H1 (cell line): Measurements from ENCODE around the gene RUFY3. TPM values are rescaled to one million over a fixed set of nuclear protein-coding genes. Genes with fewer than 3 reads are reported as not detected.

Source experiments
- CTCF ChIA-PET: fragments of 300-600 bp; sonication (Branson Sonifier 250); formaldehyde crosslinking; loops from one replicate; lab custom pipeline; 2021; ENCODE audit not compliant: partially characterized antibody; lab: Charles Lee
- POLR2A ChIA-PET: fragments of 300-600 bp; sonication (Branson Sonifier 250); formaldehyde crosslinking; loops from one replicate; lab custom pipeline; 2021; ENCODE audit warnings: inconsistent platforms; ENCODE audit not compliant: partially characterized antibody; lab: Charles Lee
- DNase-seq, 2 experiments: peaks; one replicate each; pipeline versions ENCODE4 v3.0.0 to v3.0.0-alpha.2; 2010 to 2022; ENCODE audit warnings: low spot score in 2 of 2, low read depth in 1 of 2, mixed read lengths in 1 of 2
- FAIRE-seq: peaks from 2 replicates; lab custom pipeline; 2011; peaks lifted over from hg19 to GRCh38; lab: Jason Lieb, UNC
- H2AFZ ChIP-seq: 2 replicates; pipeline ENCODE4 v1.8.1; 2012; ENCODE audit warnings: low read length, inconsistent platforms
- H2AK5ac ChIP-seq: 2 replicates; pipeline ENCODE4 v1.6.1; 2013; ENCODE audit warnings: low read depth, low read length
- H2BK120ac ChIP-seq: replicated peaks from 2 replicates; pipeline ENCODE3; 2013; ENCODE audit warnings: low read depth, low read length, inconsistent platforms
- H2BK12ac ChIP-seq: 2 replicates; pipeline ENCODE4 v1.6.1; 2013; ENCODE audit warnings: low read depth, low read length
- H2BK15ac ChIP-seq: 2 replicates; pipeline ENCODE4 v1.6.1; 2013; ENCODE audit warnings: low read length
- H2BK20ac ChIP-seq: 2 replicates; pipeline ENCODE4 v1.6.1; 2013; ENCODE audit warnings: low read length
- H2BK5ac ChIP-seq: 2 replicates; pipeline ENCODE4 v1.6.1; 2013; ENCODE audit warnings: low read depth, low read length
- H3K14ac ChIP-seq: 2 replicates; pipeline ENCODE4 v1.6.1; 2013; ENCODE audit warnings: inconsistent platforms; ENCODE audit not compliant: insufficient read length
- H3K18ac ChIP-seq: 2 replicates; pipeline ENCODE4 v1.6.1; 2013; ENCODE audit warnings: low read length; ENCODE audit errors: extremely low read depth
- H3K23ac ChIP-seq: 2 replicates; pipeline ENCODE4 v1.6.1; 2013; ENCODE audit warnings: inconsistent platforms; ENCODE audit not compliant: insufficient read length
- H3K23me2 ChIP-seq: 2 replicates; pipeline ENCODE4 v1.6.1; 2013; ENCODE audit warnings: low read depth, low read length
- H3K27ac ChIP-seq: 2 replicates; pipeline ENCODE4 v1.6.1; 2011; ENCODE audit warnings: low read depth, low read length, inconsistent platforms
- H3K27me3 ChIP-seq, 4 experiments: replicated peaks in 1 of 4; 1 replicate in 1 of 4; 2 replicates in 3 of 4; pipeline versions ENCODE4 v1.6.1 to v1.8.1; 2011 to 2013; ENCODE audit warnings: low read length in 3 of 4, mild to moderate bottlenecking in 3 of 4, inconsistent platforms in 2 of 4, mixed read lengths in 2 of 4, moderate library complexity in 1 of 4; ENCODE audit not compliant: control insufficient read depth in 3 of 4, insufficient read depth in 3 of 4; ENCODE audit errors: extremely low read depth in 1 of 4
- H3K36me3 ChIP-seq, 4 experiments: 2 replicates each; pipeline versions ENCODE4 v1.6.1 to v1.8.1; 2011 to 2013; ENCODE audit warnings: mild to moderate bottlenecking in 4 of 4, low read length in 3 of 4, moderate library complexity in 2 of 4, control low read depth in 1 of 4, inconsistent platforms in 1 of 4; ENCODE audit not compliant: insufficient read depth in 4 of 4, control insufficient read depth in 2 of 4
- H3K4ac ChIP-seq: replicated peaks from 2 replicates; pipeline ENCODE3; 2013; ENCODE audit warnings: low read length, low read depth, mixed read lengths, inconsistent platforms; ENCODE audit not compliant: insufficient read length
- H3K4me1 ChIP-seq, 4 experiments: replicated peaks in 1 of 4; 1 replicate in 1 of 4; 2 replicates in 3 of 4; pipeline versions ENCODE4 v1.6.1 to v1.8.1; 2011 to 2013; ENCODE audit warnings: low read length in 3 of 4, inconsistent platforms in 2 of 4, mixed read lengths in 1 of 4; ENCODE audit not compliant: insufficient read depth in 4 of 4, control insufficient read depth in 3 of 4
- H3K4me2 ChIP-seq, 2 experiments: 2 replicates each; pipeline versions ENCODE4 v1.6.1 to v1.8.1; 2011 to 2013; ENCODE audit warnings: low read depth in 2 of 2, low read length in 2 of 2, control low read depth in 1 of 2, inconsistent platforms in 1 of 2, mild to moderate bottlenecking in 1 of 2; ENCODE audit not compliant: insufficient read depth in 1 of 2
- H3K4me3 ChIP-seq, 4 experiments: fragments of 200-600, 300-600 bp in 1 of 4; sonication (generic), shearing (Covaris generic), sonication (Bioruptor Twin) in 1 of 4; 2 replicates each; pipeline versions ENCODE4 v1.5.1 to v1.8.1; 2011 to 2016; ENCODE audit warnings: low read length in 4 of 4, low read depth in 3 of 4, control low read depth in 2 of 4, inconsistent platforms in 2 of 4, mild to moderate bottlenecking in 2 of 4, mixed read lengths in 1 of 4, moderate library complexity in 1 of 4; ENCODE audit not compliant: insufficient read depth in 2 of 4; ENCODE audit errors: extremely low read depth in 1 of 4
- H3K56ac ChIP-seq: replicated peaks from 2 replicates; pipeline ENCODE3; 2013; ENCODE audit warnings: low read depth, mild to moderate bottlenecking, mixed read lengths, low read length, inconsistent platforms; ENCODE audit not compliant: insufficient read length
- H3K79me1 ChIP-seq: 2 replicates; pipeline ENCODE4 v1.6.1; 2013; ENCODE audit warnings: low read depth, low read length, control low read depth
- H3K79me2 ChIP-seq, 2 experiments: 2 replicates each; pipeline versions ENCODE4 v1.6.1 to v1.8.1; 2012 to 2013; ENCODE audit warnings: low read length in 2 of 2, mild to moderate bottlenecking in 2 of 2, inconsistent platforms in 1 of 2; ENCODE audit not compliant: insufficient read depth in 2 of 2, control insufficient read depth in 1 of 2
- H3K9ac ChIP-seq, 4 experiments: replicated peaks in 1 of 4; 1 replicate in 1 of 4; 2 replicates in 3 of 4; pipeline versions ENCODE4 v1.6.1 to v1.8.1; 2011 to 2013; ENCODE audit warnings: low read depth in 3 of 4, low read length in 3 of 4, control low read depth in 2 of 4, mild to moderate bottlenecking in 2 of 4, moderate library complexity in 2 of 4, inconsistent platforms in 1 of 4; ENCODE audit errors: extremely low read depth in 1 of 4
- H3K9me3 ChIP-seq, 2 experiments: 2 replicates each; pipeline versions ENCODE4 v1.6.1 to v1.8.1; 2012 to 2013; ENCODE audit warnings: mild to moderate bottlenecking in 2 of 2, moderate library complexity in 2 of 2, control low read depth in 1 of 2, inconsistent platforms in 1 of 2, low read depth in 1 of 2, low read length in 1 of 2, mixed read lengths in 1 of 2; ENCODE audit not compliant: insufficient read depth in 2 of 2
- H4K20me1 ChIP-seq, 2 experiments: replicated peaks in 1 of 2; 2 replicates each; pipeline versions ENCODE3 to v1.8.1; 2011 to 2013; ENCODE audit warnings: inconsistent platforms in 2 of 2, low read length in 2 of 2, mild to moderate bottlenecking in 1 of 2; ENCODE audit not compliant: insufficient read depth in 2 of 2, control insufficient read depth in 1 of 2
- H4K5ac ChIP-seq: 2 replicates; pipeline ENCODE4 v1.6.1; 2013; ENCODE audit warnings: low read length, low read depth, mixed read lengths, inconsistent platforms; ENCODE audit not compliant: insufficient read length
- H4K8ac ChIP-seq: 2 replicates; pipeline ENCODE4 v1.8.0; 2013; ENCODE audit warnings: mild to moderate bottlenecking, moderate library complexity, low read length, inconsistent platforms; ENCODE audit not compliant: insufficient read depth; ENCODE audit errors: extremely low read depth
- H4K91ac ChIP-seq: replicated peaks from 2 replicates; pipeline ENCODE3; 2013; ENCODE audit warnings: low read length, mixed read lengths, inconsistent platforms; ENCODE audit not compliant: insufficient read length
- HDAC2 ChIP-seq, 2 experiments: fragments of 300-600 bp in 1 of 2; sonication (generic) in 1 of 2; IDR thresholded peaks; 2 replicates each; pipeline ENCODE4 v1.6.1; 2011 to 2012; ENCODE audit warnings: low read depth in 2 of 2, low read length in 2 of 2, mild to moderate bottlenecking in 2 of 2, moderate library complexity in 2 of 2, borderline replicate concordance in 1 of 2, inconsistent platforms in 1 of 2
- JUN ChIP-seq: IDR thresholded peaks from 2 replicates; pipeline ENCODE4 v1.6.1; 2011; ENCODE audit warnings: low read depth, mild to moderate bottlenecking, improper control_type of control experiment, low read length
- TAF7 ChIP-seq: optimal IDR thresholded peaks from 2 replicates; pipeline ENCODE3; 2011; ENCODE audit warnings: low read depth, mild to moderate bottlenecking, inconsistent platforms, low read length, moderate library complexity, borderline replicate concordance
- WGBS, 2 experiments: shearing (Covaris generic) in 1 of 2; methylation state at CpG; one replicate each; pipeline versions ENCODE4 v1.1.6 to v1.1.7; 2013 to 2015; ENCODE audit warnings: low lambda C conversion rate in 2 of 2, mixed read lengths in 2 of 2, inconsistent platforms in 1 of 2, low coverage in 1 of 2, missing lambda C conversion rate in 1 of 2; ENCODE audit not compliant: insufficient replicate concordance in 2 of 2, insufficient coverage in 1 of 2, insufficient read length in 1 of 2; ENCODE audit errors: extremely low coverage in 1 of 2, missing lambda C conversion rate in 1 of 2; 5-methylcytosine and 5-hydroxymethylcytosine counted together
- polyA plus RNA-seq, 7 experiments: library from polyadenylated mRNA; depleted of rRNA in 3 of 7; stranded (reverse) in 5 of 7; unstranded in 2 of 7; fragments of >200 nt in 5 of 7; fragments of 200-250 nt in 2 of 7; gene quantifications; 1 replicate in 5 of 7; 2 replicates in 1 of 7; 4 replicates in 1 of 7; pipeline versions ENCODE4 v1.2.1 to v1.2.3, GENCODE V29; 2011 to 2013; ENCODE audit warnings: missing spikeins in 2 of 7, mixed read lengths in 2 of 7
- total RNA-seq: library from RNA; stranded (reverse); fragmentation: NEBNext Ultra II Directional; extraction: Animal tissue kit (Norgen Biotek cat#: 25700); gene quantifications from 2 replicates; pipeline ENCODE4 v1.2.1, GENCODE V29; 2021

Gene RUFY3
- total and polyA plus RNA-seq, 2 of the 8 experiments (the other 6 are each of a cell fraction or from before 2014, with no cell fraction given): 7.8 to 33.1 TPM

DNA sequence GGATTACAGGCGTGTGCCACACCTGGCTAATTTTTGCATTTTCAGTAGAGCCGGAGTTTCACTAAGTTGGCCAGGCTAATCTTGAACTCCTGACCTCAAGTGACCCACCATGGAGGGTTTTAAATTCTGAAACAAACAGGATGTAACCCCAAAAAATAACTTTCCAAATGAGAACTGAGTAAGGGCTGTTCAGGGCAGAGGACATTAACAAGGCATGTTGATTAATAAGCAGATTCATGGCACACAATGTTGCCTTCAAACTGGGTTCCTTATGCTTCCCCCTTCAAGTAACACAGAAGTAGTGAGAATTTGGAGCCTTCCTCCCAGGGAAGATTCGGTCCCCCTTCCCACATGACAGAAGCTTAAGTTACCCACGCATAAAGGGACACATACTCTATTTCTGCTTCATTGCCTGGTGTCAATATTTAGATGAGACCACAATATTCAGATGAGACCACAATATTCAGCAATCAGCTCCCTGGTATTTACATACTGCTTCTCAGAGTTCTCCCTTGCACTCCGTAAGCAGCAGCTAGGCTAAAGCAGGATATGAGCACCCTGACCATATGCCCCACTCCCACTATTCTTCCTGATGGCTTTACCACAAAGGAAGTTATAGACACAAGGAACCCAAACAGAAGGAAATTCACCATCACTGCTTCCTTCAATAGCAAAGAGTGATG lies 96.5 kb downstream of the RUFY3 start:
- H4K20me1 ChIP-seq: peaks cover 0 to 1% of the 10 kb centered on the region in 2 experiments
- no peaks in the 10 kb centered on the region for H3K4me1 ChIP-seq
- no peak overlapping the region for H4K5ac ChIP-seq
- H3K9me3 ChIP-seq: no peaks in the 10 kb centered on the region
- H4K8ac ChIP-seq: no peak overlapping the region
- no peaks in the 10 kb centered on the region for H3K79me1 ChIP-seq
- WGBS, 2 experiments: 94% methylated on average over 5 of the region's 5 CpGs; no CpG with 5 or more reads in 1 of the 2 experiments
- H3K9ac ChIP-seq: no peak overlapping the region
- H2BK15ac ChIP-seq: no peak overlapping the region
- no peak overlapping the region for H2BK12ac ChIP-seq
- POLR2A ChIA-PET: interaction anchor here (0.6 to 2.4 kb wide), 3 partner anchors 20 to 109 kb away, joined by 3 to 9 read pairs (median 4); no protein-coding TSS in a partner anchor
- peaks cover 2 to 40% (median 28%) of the 10 kb centered on the region in 4 experiments for H3K36me3 ChIP-seq
- no peaks in the 10 kb centered on the region for H3K79me2 ChIP-seq
- no peak overlapping the region for H3K56ac ChIP-seq
- no peak for DNase-seq
- no peak overlapping the region for H2BK20ac ChIP-seq
- H2AK5ac ChIP-seq: no peak overlapping the region
- CTCF ChIA-PET: interaction anchor here (1.3 kb wide), 1 partner anchor 11 kb away, joined by 4 read pairs; no protein-coding TSS in a partner anchor
- no peak overlapping the region for H3K23ac ChIP-seq
- no peaks in the 10 kb centered on the region for H3K23me2 ChIP-seq
- H3K4me2 ChIP-seq: no peak overlapping the region
- TF ChIP-seq TAF7 (no peak), HDAC2 (IDR thresholded peaks at IDR 0.05; ENCODE audit: borderline replicate concordance in 1 of 2, low read depth in 2 of 2, low read length in 2 of 2) (no peak), JUN (no peak)
- no peaks in the 10 kb centered on the region for H3K27me3 ChIP-seq
- no peak overlapping the region for H3K4me3 ChIP-seq
- H2BK120ac ChIP-seq: no peak overlapping the region
- no peak for FAIRE-seq
- H3K4ac ChIP-seq: no peak overlapping the region
- H4K91ac ChIP-seq: no peak overlapping the region
- no peak overlapping the region for H2BK5ac ChIP-seq
- H2AFZ ChIP-seq: no peak overlapping the region
- no peak overlapping the region for H3K14ac ChIP-seq
- H3K18ac ChIP-seq: no peak overlapping the region
- H3K27ac ChIP-seq: no peak overlapping the region
